Amniotic epithelial cell (primary cell): Measurements from ENCODE around the gene GPR180.

ENCODE experiments used
- DNase-seq: peaks from one replicate; pipeline ENCODE4 v3.0.0-alpha.2; 2010; ENCODE audit warnings: low read depth

Gene GPR180

DNA sequence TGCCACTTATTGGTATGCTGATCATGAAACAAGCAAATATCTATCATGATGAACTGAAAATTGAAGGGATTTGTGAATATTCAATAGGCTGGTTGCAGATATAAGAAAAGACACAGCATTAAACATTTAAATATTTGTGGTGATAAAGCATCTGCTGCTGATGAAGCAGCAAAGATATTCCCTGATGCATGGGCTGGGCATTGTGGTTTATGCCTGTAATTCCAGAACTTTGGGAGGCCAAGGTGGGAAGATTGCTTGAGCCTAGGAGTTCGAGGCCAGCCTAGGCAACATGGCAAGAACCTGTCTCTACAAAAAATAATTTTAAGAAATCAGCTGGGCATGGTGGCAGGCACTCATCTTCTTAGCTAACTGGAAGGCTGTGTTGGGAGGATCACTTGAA is 54.5 kb downstream of the GPR180 start:
- no peak for DNase-seq

- peak; percentile 97 for DNase-seq
Measured at GRCh38 chr13:94656766-94657165, 55.1 kb downstream of the GPR180 start.

DNA sequence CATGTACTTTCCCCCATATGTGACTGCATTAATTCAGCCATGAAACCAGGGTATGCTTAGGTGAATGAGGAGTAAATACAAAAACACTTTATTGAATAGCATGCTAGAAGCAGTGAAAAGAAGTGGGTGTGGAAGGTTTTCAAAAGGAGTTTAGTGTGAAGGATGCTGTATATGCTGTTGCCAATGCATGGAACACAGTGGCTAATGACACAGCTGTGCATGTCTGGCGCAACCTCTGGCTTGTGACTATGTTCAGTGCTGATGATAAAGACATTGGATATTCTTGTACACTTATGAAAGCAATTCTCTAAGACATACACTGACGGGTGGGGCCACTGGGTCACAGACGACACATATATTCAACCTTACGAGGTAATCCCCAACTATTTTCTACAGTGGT is 55.5 kb downstream of the GPR180 start:
- peak; percentile 46 for DNase-seq

DNA sequence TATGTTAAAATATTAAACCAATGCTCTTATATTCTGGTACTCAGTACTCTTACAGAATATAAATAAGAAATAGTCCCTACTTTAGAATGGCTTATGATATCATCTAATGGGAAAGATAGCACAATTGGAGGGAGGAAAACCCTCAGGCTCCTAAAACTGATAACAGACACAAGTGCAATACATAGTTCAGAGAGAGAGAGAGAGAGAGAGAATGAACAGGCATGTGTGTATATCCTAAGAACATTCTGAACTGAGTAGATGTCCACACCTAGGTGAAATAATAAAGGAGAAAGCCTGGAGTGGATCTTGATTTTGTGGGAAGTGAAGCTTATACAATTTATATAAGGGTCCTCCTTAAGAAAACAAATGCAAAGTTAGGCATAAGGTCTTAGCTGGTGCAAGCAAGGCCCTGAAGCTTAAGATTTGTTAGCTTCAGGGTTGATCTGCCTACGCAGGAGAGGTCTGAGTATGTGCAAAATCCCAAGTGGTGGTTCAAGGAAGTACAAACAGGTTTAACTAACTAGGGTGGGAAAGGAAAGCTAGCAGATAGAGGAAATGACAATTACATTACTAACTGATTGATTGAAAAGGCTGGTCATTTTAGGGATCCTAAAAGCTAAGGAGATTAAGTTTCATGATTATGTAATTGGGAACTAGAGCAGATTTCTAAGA is 57.4 kb downstream of the GPR180 start:
- DNase-seq, result peak; percentile 11

GRCh38 chr13:94659598-94659946 is 57.9 kb downstream of the GPR180 start:
- DNase-seq, result no peak

DNA sequence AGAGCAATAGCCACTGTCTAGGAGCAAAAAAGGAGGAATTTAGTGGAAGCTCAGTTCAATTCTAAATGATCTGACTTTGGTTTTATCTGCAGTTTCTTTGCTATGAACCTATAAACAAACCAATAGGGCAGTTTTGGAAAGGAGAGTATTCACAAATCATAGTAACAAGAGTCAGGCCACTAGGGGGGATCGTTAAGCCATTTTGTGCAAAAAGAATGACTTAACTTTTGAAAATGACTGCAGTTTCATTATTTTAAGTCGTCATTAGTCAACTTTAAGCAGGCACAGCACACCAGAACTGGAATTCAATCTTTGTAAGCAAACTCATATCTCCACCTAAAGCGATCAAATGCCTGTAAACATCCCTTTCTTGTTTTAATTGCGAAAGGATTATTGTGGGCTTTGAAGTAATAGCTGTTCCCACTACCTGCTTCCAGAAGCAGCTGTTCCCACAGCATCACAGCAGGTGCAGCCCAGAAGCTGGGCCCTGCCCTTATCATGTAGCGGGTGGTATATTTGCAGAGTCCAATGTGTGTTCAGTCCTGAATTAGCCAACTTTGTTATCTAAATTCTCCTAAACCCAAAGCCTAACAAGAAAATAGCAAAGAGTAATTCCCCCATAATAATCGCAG is 59.2 kb downstream of the GPR180 start:
- no peak for DNase-seq

DNA sequence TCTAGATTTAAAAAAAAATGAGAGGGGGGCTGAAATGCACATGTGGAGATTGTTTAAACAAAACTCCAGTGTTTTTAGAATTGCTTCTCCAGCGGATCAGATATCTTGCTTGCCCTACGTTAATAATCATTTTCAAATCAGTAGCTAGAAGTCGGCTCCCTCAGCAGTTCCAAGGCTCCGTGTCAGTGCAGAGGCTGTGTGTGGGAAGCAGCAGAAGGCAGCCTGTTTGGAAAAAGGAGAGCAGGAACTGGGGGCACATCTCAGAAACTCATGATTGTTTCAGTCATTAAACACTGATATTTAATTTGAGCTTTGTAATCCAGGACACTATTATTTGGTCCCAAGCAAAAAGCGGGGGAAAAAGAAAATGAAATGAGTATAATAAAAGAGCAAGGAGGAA is 59.7 kb downstream of the GPR180 start:
- no peak for DNase-seq

- no peak for DNase-seq
Measured at GRCh38 chr13:94662274-94662945, 60.8 kb downstream of the GPR180 start.

DNA sequence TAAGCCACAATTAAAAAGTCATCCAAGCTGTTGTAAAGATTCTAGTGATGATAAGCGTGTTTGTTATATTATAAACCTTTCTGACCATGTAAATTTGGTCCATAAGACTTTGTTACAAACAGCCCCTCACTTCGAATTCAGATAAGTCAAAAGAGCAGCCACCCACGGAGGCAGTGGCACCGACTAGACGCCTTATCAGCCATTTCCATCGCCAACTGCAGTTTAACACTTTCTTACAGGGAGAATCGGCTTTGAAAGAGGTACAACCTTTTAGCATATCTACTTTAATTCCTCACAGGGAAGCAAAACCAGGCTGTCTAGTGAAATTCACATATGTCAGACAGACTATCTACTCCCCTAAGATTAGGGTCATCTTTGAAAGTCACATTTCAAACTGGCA is 63.2 kb downstream of the GPR180 start:
- no peak for DNase-seq

DNA sequence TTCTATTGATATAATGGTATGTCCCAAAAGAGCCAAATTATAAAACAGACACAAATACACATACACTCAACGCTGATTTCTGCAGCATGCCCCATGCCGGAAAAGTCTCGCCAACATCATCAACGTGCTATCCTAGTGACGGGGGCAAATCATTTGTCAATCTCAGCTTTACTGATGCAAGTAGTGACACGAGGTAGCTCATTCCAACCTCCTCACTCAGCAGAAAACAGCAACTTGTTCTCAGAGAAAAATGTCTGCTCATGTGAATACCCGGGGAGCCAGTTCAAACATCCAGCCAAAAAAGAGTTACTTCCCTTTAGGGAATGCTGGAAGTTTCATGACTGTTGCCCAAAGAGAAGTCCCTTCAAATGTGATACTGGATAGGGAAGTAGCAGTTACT is 64.4 kb downstream of the GPR180 start:
- DNase-seq, result no peak

DNA sequence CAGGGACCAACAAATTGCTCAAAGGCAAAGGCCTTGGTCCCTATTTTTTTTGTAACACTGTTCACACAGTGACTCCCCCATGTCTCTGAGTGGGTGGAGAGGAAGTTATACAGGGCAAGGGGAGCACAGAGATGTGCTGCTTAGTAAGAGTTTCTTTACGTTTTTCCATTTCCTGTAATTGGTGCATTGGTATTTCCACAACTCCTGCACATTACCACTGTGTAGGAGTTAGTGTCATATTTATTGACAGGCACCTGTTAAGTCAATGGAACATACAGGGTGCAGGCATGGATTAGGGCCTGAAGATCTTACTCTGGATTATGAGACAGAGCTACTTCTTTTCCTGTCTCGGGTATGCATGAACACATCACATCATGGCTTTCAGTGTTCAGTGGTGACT is 65.5 kb downstream of the GPR180 start:
- no peak for DNase-seq

- DNase-seq, result no peak
Measured at GRCh38 chr13:94672400-94672799, 70.7 kb downstream of the GPR180 start.

GRCh38 chr13:94673851-94674250 is 72.2 kb downstream of the GPR180 start:
- DNase-seq, result no peak

- DNase-seq, result peak; percentile 40
Measured at GRCh38 chr13:94674609-94675348, 73.1 kb downstream of the GPR180 start.

DNA sequence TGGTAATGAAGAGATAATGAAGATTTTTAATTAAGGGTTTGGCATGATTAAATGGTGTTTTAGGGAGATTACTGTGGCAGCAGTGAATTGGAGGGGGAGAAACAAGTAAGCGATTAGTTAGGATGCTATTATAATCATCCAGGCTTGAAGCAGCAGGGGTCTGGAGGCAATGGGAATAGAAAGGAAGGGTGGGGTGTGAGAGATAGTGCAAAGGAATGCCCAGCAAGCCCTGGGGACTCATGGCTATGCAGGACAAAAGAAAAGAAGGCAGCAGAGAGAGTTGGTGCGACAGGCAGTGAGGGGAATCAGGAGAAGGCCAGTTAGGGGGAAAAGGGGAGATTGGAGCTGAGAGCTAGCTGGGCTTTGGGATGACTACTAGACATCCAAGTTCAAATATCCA is 76.1 kb downstream of the GPR180 start:
- no peak for DNase-seq

DNA sequence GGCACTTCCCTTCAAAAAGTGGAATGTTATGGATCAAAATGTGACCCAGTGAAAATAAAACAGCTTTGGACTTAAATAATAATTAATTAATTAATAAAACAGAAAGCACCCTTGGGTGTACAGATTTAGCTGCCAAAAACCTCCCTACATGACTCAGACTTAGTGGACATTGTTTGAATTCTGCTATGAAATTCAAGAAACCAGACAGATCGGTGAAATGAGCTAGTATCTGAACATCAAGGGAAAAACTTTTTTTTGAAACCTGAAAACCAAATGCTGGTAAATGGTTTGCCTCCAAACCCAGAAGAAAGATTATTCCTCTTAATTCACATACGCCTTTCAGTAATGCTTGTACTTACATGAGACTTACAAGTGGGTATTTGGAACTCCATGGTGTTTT is 77.2 kb downstream of the GPR180 start:
- DNase-seq, result no peak

DNA sequence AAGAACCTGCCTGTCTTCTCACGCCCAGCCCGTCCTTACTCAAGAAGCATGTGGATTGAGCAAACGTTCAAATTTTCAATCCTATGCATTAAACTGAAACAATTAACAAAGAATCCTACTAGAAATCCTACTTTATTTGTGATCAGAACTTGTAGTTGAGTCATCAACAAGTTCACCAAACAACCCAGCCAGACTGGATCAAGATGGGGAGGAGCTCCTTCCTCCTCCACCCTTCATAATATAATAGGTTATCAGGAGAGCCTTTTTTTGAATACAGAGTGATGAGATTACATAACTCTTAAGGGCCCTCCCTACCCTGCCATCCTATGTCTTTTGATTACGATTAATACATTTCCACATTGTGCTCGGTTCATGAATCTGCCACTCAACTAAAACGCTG is 78.0 kb downstream of the GPR180 start:
- DNase-seq, result no peak

- no peak for DNase-seq
Measured at GRCh38 chr13:94682229-94682628, 80.6 kb downstream of the GPR180 start.

DNA sequence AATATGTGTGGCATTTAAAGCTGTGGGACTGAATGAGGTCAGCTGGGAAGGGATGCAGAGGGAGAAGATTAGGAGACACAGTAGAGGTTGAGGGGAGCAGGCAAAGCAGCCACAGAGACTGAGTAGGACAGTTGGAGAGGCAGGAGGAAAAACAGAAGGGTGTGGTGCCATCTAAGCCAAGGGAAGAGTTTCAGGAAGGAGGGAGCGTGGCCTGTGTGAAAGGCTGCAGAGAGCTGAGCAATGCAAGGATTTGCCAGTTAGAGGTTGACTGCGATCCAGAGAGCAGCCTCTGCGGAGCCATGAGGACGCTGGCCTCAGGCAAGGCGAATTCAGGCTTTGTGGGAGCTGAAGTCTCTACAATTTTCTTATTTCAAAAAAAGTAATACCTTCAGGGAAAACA is 81.8 kb downstream of the GPR180 start:
- DNase-seq, result no peak
